ENCODE measurements around the gene ANAPC5.

- TF ChIP-seq YY1 (IDR thresholded peaks at IDR 0.05; ENCODE audit: insufficient read depth, insufficient read length) (no peak), SUZ12 (IDR thresholded peaks at IDR 0.05; ENCODE audit: extremely low read depth, insufficient read depth, insufficient read length) (no peak)
Measured at GRCh38 chr12:121325922-121326396, 26.3 kb downstream of the ANAPC5 start.

All from NT2/D1 (cell line).